ENCODE data around the gene TMEM52. TPM values are rescaled to one million over a fixed set of nuclear protein-coding genes. Genes with fewer than 3 reads are reported as not detected.

Gene TMEM52
- polyA plus RNA-seq, 1 of the 3 experiments (the other 2 are of a cell fraction) = 4.8 TPM

- H3K4me1 ChIP-seq (ENCODE audit: control insufficient read depth in 1 of 2, insufficient read depth in 2 of 2, low read depth in 1 of 2, low read length in 1 of 2) = peaks cover 0 to 39% of the 10 kb centered on the region in 2 experiments; a peak in 3 of 4 replicates
- H2AFZ ChIP-seq (ENCODE audit: low read depth) = no peak overlapping the region
- peaks cover 48% of the 10 kb centered on the region for H3K79me2 ChIP-seq (ENCODE audit: insufficient read depth)
- no peaks in the 10 kb centered on the region for H3K9me3 ChIP-seq
- H3K9ac ChIP-seq = peak overlapping the region; percentile 66; the same call in 1 of the 2 replicates
- CTCF ChIA-PET = interaction anchor here (0.7 to 2.0 kb wide), 7 partner anchors 10 to 153 kb away, joined by 3 to 9 read pairs (median 5); no protein-coding TSS in a partner anchor
- POLR2A ChIA-PET = interaction anchor here (1.5 kb wide), 1 partner anchor 17 kb away, joined by 3 read pairs; no protein-coding TSS in a partner anchor
- TF ChIP-seq TAF1 (IDR thresholded peaks at IDR 0.05; ENCODE audit: borderline replicate concordance, low read depth, low read length) = no peak
- TF ChIP-seq MXI1 (IDR thresholded peaks at IDR 0.05; ENCODE audit: low read depth, low read length) = peak; percentile 13; the same call in 1 of the 2 replicates
- TF ChIP-seq POLR2AphosphoS5 (IDR thresholded peaks at IDR 0.05; ENCODE audit: low read depth, low read length) = peak; percentile 45; the same call in 1 of the 2 replicates
- no peaks in the 10 kb centered on the region for H3K27me3 ChIP-seq (ENCODE audit: insufficient read depth)
- peak overlapping the region; percentile 81 for H3K4me2 ChIP-seq
- 21% methylated on average over 15 of the region's 59 CpGs for WGBS (ENCODE audit: low lambda C conversion rate)
- H3F3A ChIP-seq (replicated peaks; ENCODE audit: insufficient read depth) = peaks cover 12% of the 10 kb centered on the region
- H4K20me1 ChIP-seq (ENCODE audit: insufficient read depth) = peaks cover 34% of the 10 kb centered on the region
- H3K27ac ChIP-seq (ENCODE audit: low read depth in 2 of 2, low read length in 1 of 2) = peak overlapping the region; percentile 41 to 93; a peak in 3 of 4 replicates
- H3K9me2 ChIP-seq = no peaks in the 10 kb centered on the region
- peak; percentile 92 for DNase-seq
- peak overlapping the region; percentile 55 to 86 for H3K4me3 ChIP-seq (ENCODE audit: low read depth in 2 of 2, low read length in 1 of 2)
- H3K36me3 ChIP-seq (replicated peaks in 1 of 2; ENCODE audit: control insufficient read depth in 1 of 2, insufficient read depth in 2 of 2, low read length in 1 of 2) = peaks cover 0 to 8% of the 10 kb centered on the region in 2 experiments
Observed at GRCh38 chr1:1891349-1892078, 27.6 kb downstream of the TMEM52 start.

- H3K4me3 ChIP-seq (ENCODE audit: low read depth in 2 of 2, low read length in 1 of 2) = peak within 1 kb of the TSS; percentile 83 to 86
- no peaks in the 10 kb centered on the region for H3K27me3 ChIP-seq (ENCODE audit: insufficient read depth)
- H3K9ac ChIP-seq = peak within 1 kb of the TSS; percentile 94
- peak within 1 kb of the TSS; percentile 84 to 93 for H3K27ac ChIP-seq (ENCODE audit: low read depth in 2 of 2, low read length in 1 of 2)
- ChIA-PET POLR2A (interaction anchor here (1.5 kb wide), 1 partner anchor 18 kb away, joined by 3 read pairs; no protein-coding TSS in a partner anchor), CTCF (interaction anchor here (0.9 to 2.0 kb wide), 5 partner anchors 15 to 154 kb away, joined by 3 to 9 read pairs (median 5); no protein-coding TSS in a partner anchor)
- peaks cover 55% of the 10 kb centered on the region for H3K79me2 ChIP-seq (ENCODE audit: insufficient read depth)
- H3K9me2 ChIP-seq = no peaks in the 10 kb centered on the region
- TF ChIP-seq MXI1 (IDR thresholded peaks at IDR 0.05; ENCODE audit: low read depth, low read length) (peak; percentile 64; the same call in 1 of the 2 replicates), MAX (IDR thresholded peaks at IDR 0.05; ENCODE audit: low read depth) (no peak), NRF1 (IDR thresholded peaks at IDR 0.05; ENCODE audit: low read depth, low read length) (peak; percentile 52), EZH2phosphoT487 (IDR thresholded peaks at IDR 0.05; ENCODE audit: borderline replicate concordance, low read depth) (no peak), YY1 (IDR thresholded peaks at IDR 0.05; ENCODE audit: low read depth) (0 out of 2 replicates have a peak, but pooled peaks have one; percentile 39), MEF2A (IDR thresholded peaks at IDR 0.05; ENCODE audit: borderline replicate concordance, low read depth) (no peak), REST (IDR thresholded peaks at IDR 0.05; ENCODE audit: low read depth, low read length) (0 out of 2 replicates have a peak, but pooled peaks have one; percentile 30), TAF1 (IDR thresholded peaks at IDR 0.05; ENCODE audit: borderline replicate concordance, low read depth, low read length) (peak; percentile 94), JUND (IDR thresholded peaks at IDR 0.05) (no peak), POLR2AphosphoS5 (IDR thresholded peaks at IDR 0.05; ENCODE audit: low read depth, low read length) (0 out of 2 replicates have a peak, but pooled peaks have one; percentile 18), CHD2 (IDR thresholded peaks at IDR 0.05; ENCODE audit: low read length, partially characterized antibody) (no peak), ELF1 (IDR thresholded peaks at IDR 0.05) (no peak)
- TF ChIP-seq, protein P1, sequence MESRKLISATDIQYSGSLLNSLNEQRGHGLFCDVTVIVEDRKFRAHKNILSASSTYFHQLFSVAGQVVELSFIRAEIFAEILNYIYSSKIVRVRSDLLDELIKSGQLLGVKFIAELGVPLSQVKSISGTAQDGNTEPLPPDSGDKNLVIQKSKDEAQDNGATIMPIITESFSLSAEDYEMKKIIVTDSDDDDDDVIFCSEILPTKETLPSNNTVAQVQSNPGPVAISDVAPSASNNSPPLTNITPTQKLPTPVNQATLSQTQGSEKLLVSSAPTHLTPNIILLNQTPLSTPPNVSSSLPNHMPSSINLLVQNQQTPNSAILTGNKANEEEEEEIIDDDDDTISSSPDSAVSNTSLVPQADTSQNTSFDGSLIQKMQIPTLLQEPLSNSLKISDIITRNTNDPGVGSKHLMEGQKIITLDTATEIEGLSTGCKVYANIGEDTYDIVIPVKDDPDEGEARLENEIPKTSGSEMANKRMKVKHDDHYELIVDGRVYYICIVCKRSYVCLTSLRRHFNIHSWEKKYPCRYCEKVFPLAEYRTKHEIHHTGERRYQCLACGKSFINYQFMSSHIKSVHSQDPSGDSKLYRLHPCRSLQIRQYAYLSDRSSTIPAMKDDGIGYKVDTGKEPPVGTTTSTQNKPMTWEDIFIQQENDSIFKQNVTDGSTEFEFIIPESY (IDR thresholded peaks at IDR 0.05; ENCODE audit: borderline replicate concordance, low read depth) = no peak
- peaks cover 0 to 8% of the 10 kb centered on the region in 2 experiments for H3K36me3 ChIP-seq (replicated peaks in 1 of 2; ENCODE audit: control insufficient read depth in 1 of 2, insufficient read depth in 2 of 2, low read length in 1 of 2)
- H4K20me1 ChIP-seq (ENCODE audit: insufficient read depth) = peaks cover 42% of the 10 kb centered on the region
- peaks cover 0 to 37% of the 10 kb centered on the region in 2 experiments; a peak in 3 of 4 replicates for H3K4me1 ChIP-seq (ENCODE audit: control insufficient read depth in 1 of 2, insufficient read depth in 2 of 2, low read depth in 1 of 2, low read length in 1 of 2)
- peaks cover 14% of the 10 kb centered on the region for H3F3A ChIP-seq (replicated peaks; ENCODE audit: insufficient read depth)
- peak within 1 kb of the TSS; percentile 81 for H3K4me2 ChIP-seq
- H2AFZ ChIP-seq (ENCODE audit: low read depth) = no peak within 1 kb of the TSS
- no peaks in the 10 kb centered on the region for H3K9me3 ChIP-seq
- WGBS (ENCODE audit: low lambda C conversion rate) = 0% methylated on average over 4 of the region's 137 CpGs
- peak; percentile 98 for DNase-seq
Observed at GRCh38 chr1:1890506-1891348, 28.4 kb downstream of the TMEM52 start, which contains the start of gene GNB1. GNB1 (minus strand) TSS chr1:1891087; CDS start chr1:1825453, 65,634 bp downstream.

Measured in SK-N-SH (cell line).